Skeletal muscle satellite cell (primary cell): Measurements from ENCODE around the gene EHMT2.
A peak's percentile ranks its signal among the peaks of the same experiment; 100 is the strongest.
"Not testable (repeated sequence)": the region's sequence is repeated elsewhere in the genome, so short reads cannot be mapped to it uniquely, and the experiment has no call there.

Source experiments
- H3K27me3 ChIP-seq: 2 replicates; pipeline ENCODE4 v1.7.0; 2013; ENCODE audit warnings: low read length; ENCODE audit not compliant: control insufficient read depth, insufficient read depth
- H3K36me3 ChIP-seq: 2 replicates; pipeline ENCODE4 v1.7.0; 2013; ENCODE audit warnings: mild to moderate bottlenecking, control low read depth, low read length; ENCODE audit not compliant: insufficient read depth
- H3K4me1 ChIP-seq: 2 replicates; pipeline ENCODE4 v1.7.0; 2013; ENCODE audit warnings: low read length; ENCODE audit not compliant: control insufficient read depth, insufficient read depth
- H3K4me2 ChIP-seq: 2 replicates; pipeline ENCODE4 v1.7.0; 2013; ENCODE audit warnings: mild to moderate bottlenecking, low read length
- H3K4me3 ChIP-seq: 2 replicates; pipeline ENCODE4 v1.7.0; 2013; ENCODE audit warnings: low read length
- H3K9ac ChIP-seq: 2 replicates; pipeline ENCODE4 v1.7.0; 2013; ENCODE audit warnings: mild to moderate bottlenecking, low read depth, low read length, moderate library complexity
- H3K9me3 ChIP-seq: replicated peaks from 2 replicates; pipeline ENCODE4 v1.7.0; 2013; ENCODE audit warnings: mild to moderate bottlenecking, control low read depth, low read length

The EHMT2 gene

GRCh38 chr6:31862344-31863235 is 34.9 kb downstream of the EHMT2 start, which contains the start of gene NEU1:
TSS of gene NEU1 (minus strand) at chr6:31862821. CDS start at chr6:31862776, 45 bp downstream.
- H3K9ac ChIP-seq: peak within 1 kb of the TSS; percentile 78
- no peaks in the 10 kb centered on the region for H3K9me3 ChIP-seq
- no peaks in the 10 kb centered on the region for H3K27me3 ChIP-seq
- peaks cover 13% of the 10 kb centered on the region for H3K36me3 ChIP-seq
- H3K4me3 ChIP-seq: peak within 1 kb of the TSS; percentile 79
- H3K4me2 ChIP-seq: peak within 1 kb of the TSS; percentile 97
- H3K4me1 ChIP-seq: peaks cover 18% of the 10 kb centered on the region

GRCh38 chr6:31861919-31862343 is 35.6 kb downstream of the EHMT2 start:
- Histone ChIP-seq H3K9ac (peak overlapping the region; percentile 78), H3K27me3 (no peaks in the 10 kb centered on the region), H3K4me2 (peak overlapping the region; percentile 97), H3K4me3 (peak overlapping the region; percentile 79), H3K9me3 (no peaks in the 10 kb centered on the region), H3K36me3 (peaks cover 13% of the 10 kb centered on the region), H3K4me1 (peaks cover 18% of the 10 kb centered on the region)

- Histone ChIP-seq H3K36me3 (peaks cover 13% of the 10 kb centered on the region), H3K4me2 (peak overlapping the region; percentile 97), H3K9me3 (no peaks in the 10 kb centered on the region), H3K4me3 (no peak overlapping the region), H3K9ac (no peak overlapping the region), H3K4me1 (peaks cover 18% of the 10 kb centered on the region), H3K27me3 (no peaks in the 10 kb centered on the region)
Measured at GRCh38 chr6:31861150-31861549, 36.3 kb downstream of the EHMT2 start.

GRCh38 chr6:31860349-31860748 is 37.1 kb downstream of the EHMT2 start:
- H3K4me2 ChIP-seq: no peak overlapping the region
- H3K4me1 ChIP-seq: peaks cover 18% of the 10 kb centered on the region
- H3K27me3 ChIP-seq: no peaks in the 10 kb centered on the region
- peaks cover 13% of the 10 kb centered on the region for H3K36me3 ChIP-seq
- no peak overlapping the region for H3K9ac ChIP-seq
- H3K9me3 ChIP-seq: no peaks in the 10 kb centered on the region
- H3K4me3 ChIP-seq: no peak overlapping the region

- Histone ChIP-seq H3K27me3 (no peaks in the 10 kb centered on the region), H3K36me3 (peaks cover 13% of the 10 kb centered on the region), H3K4me3 (no peak overlapping the region), H3K9me3 (no peaks in the 10 kb centered on the region), H3K4me2 (no peak overlapping the region), H3K9ac (no peak overlapping the region), H3K4me1 (peaks cover 18% of the 10 kb centered on the region)
Measured at GRCh38 chr6:31859923-31860322, 37.6 kb downstream of the EHMT2 start.

GRCh38 chr6:31858707-31859106 is 38.8 kb downstream of the EHMT2 start:
- no peak overlapping the region for H3K9ac ChIP-seq
- no peak overlapping the region for H3K4me2 ChIP-seq
- no peak overlapping the region for H3K4me3 ChIP-seq
- peaks cover 13% of the 10 kb centered on the region for H3K36me3 ChIP-seq
- no peaks in the 10 kb centered on the region for H3K27me3 ChIP-seq
- H3K9me3 ChIP-seq: no peaks in the 10 kb centered on the region
- H3K4me1 ChIP-seq: peaks cover 12% of the 10 kb centered on the region

DNA sequence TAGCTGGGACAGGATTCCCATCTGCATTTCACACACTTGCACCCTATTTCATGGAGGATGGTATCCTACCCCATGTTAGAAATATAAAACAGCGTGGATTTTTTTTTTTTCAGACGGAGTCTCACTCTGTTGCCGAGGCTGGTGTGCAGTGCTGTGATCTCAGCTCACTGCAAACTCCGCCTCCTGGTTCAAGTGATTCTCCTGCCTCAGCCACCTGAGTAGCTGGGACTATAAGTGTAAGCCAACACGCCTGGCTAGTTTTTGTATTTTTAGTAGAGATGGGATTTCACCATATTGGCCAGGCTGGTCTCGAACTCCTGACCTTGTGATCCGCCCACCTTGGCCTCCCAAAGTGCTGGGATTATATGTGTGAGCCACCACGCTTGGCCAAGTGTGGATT is 39.7 kb downstream of the EHMT2 start:
- not testable (repeated sequence) for H3K4me3 ChIP-seq, H3K9me3 ChIP-seq, H3K9ac ChIP-seq, H3K27me3 ChIP-seq, H3K4me2 ChIP-seq, H3K4me1 ChIP-seq
- peaks cover 13% of the 10 kb centered on the region for H3K36me3 ChIP-seq

DNA sequence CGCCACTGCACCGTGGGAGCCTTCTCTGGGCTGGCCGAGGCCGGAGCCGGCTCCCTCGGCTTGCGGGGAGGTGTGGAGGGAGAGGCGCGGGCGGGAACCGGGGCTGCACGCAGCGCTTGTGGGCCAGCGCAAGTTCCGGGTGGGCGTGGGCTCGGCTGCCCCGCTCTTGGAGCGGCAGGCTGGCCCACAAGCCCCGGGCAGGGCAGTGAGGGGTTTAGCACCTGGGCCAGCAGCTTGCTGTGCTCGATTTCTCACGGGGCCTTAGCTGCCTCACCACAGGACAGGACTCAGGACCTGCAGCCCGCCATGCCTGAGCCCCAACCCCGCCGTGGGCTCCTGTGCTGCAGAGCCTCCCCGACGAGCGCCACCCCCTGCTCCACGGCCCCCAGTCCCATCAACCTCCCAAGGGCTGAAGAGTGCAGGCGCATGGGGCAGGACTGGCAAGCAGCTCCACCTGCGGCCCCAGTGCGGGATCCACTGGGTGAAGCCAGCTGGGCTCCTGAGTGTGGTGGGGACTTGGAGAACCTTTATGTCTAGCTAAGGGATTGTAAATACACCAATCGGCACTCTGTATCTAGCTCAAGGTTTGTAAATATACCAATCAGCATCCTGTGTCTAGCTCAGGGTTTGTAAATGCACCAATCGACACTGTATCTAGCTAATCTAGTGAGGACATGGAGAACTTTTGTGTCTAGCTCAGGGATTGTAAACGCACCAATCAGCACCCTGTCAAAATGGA is 45.3 kb downstream of the EHMT2 start:
- H3K4me1 ChIP-seq, H3K9ac ChIP-seq, H3K27me3 ChIP-seq, H3K4me3 ChIP-seq, H3K4me2 ChIP-seq, H3K9me3 ChIP-seq, H3K36me3 ChIP-seq: not testable (repeated sequence)

DNA sequence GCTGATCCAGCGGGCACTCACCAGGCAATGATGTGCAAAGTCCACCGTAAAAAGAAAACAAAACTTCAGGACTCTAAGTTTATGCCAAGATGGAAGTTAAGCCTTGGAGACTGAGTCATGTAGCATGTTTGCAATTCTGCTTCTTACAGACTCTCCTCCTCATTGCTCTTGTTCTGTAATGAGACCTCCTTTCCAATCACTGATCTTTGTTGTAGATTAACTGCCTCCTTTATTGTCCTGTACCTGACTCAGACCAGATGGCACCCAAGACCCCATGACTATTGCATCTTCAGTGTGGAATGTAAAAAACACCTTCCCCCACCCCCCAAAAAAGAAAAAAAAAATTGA is 46.0 kb downstream of the EHMT2 start:
- H3K4me2 ChIP-seq: peak overlapping the region; percentile 27
- no peak overlapping the region for H3K9ac ChIP-seq
- peaks cover 3% of the 10 kb centered on the region for H3K4me1 ChIP-seq
- no peaks in the 10 kb centered on the region for H3K36me3 ChIP-seq
- H3K4me3 ChIP-seq: no peak overlapping the region
- no peaks in the 10 kb centered on the region for H3K27me3 ChIP-seq
- H3K9me3 ChIP-seq: no peaks in the 10 kb centered on the region

GRCh38 chr6:31850765-31851484 is 46.6 kb downstream of the EHMT2 start:
- H3K4me2 ChIP-seq: peak overlapping the region; percentile 27
- H3K9ac ChIP-seq: no peak overlapping the region
- no peaks in the 10 kb centered on the region for H3K27me3 ChIP-seq
- peaks cover 3% of the 10 kb centered on the region for H3K4me1 ChIP-seq
- no peaks in the 10 kb centered on the region for H3K36me3 ChIP-seq
- H3K4me3 ChIP-seq: no peak overlapping the region
- H3K9me3 ChIP-seq: no peaks in the 10 kb centered on the region

- Histone ChIP-seq H3K9me3 (no peaks in the 10 kb centered on the region), H3K4me2 (no peak overlapping the region), H3K4me1 (peaks cover 3% of the 10 kb centered on the region), H3K36me3 (no peaks in the 10 kb centered on the region), H3K4me3 (no peak overlapping the region), H3K9ac (no peak overlapping the region), H3K27me3 (no peaks in the 10 kb centered on the region)
Measured at GRCh38 chr6:31847276-31847978, 50.1 kb downstream of the EHMT2 start.
